Prostate gland (tissue), 2 donors: Measurements from ENCODE around the gene ZNF740. TPM values are rescaled to one million over a fixed set of nuclear protein-coding genes. Genes with fewer than 3 reads are reported as not detected.

Experiments used
- DNase-seq: peaks from one replicate; pipeline ENCODE4 v3.0.0-alpha.2; 2019; ENCODE audit warnings: low spot score
- H3K27ac ChIP-seq, 2 donors: fragments of 200-600 bp; sonication (generic); 2 replicates each; pipeline ENCODE4 v1.5.1; 2017 to 2019
- H3K27me3 ChIP-seq: fragments of 200-600 bp; sonication (generic); replicated peaks from 2 replicates; pipeline ENCODE4 v1.5.1; 2019; ENCODE audit not compliant: insufficient read depth
- H3K36me3 ChIP-seq, 2 donors: fragments of 200-600 bp; sonication (generic); 1 replicate in 1 of 2; 2 replicates in 1 of 2; pipeline versions ENCODE4 v1.5.1 to v1.8.1; 2017 to 2019
- H3K4me1 ChIP-seq: fragments of 200-600 bp; sonication (generic); replicated peaks from 2 replicates; pipeline ENCODE4 v1.5.1; 2019
- H3K4me3 ChIP-seq, 2 donors: fragments of 200-600 bp; sonication (generic); 2 replicates each; pipeline ENCODE4 v1.5.1; 2017 to 2019
- H3K9me3 ChIP-seq: fragments of 200-600 bp; sonication (generic); 2 replicates; pipeline ENCODE4 v1.5.1; 2017
- POLR2A ChIP-seq: fragments of 450-650 bp; IDR thresholded peaks from one replicate; pipeline ENCODE4 v1.6.1; 2016; ENCODE audit warnings: antibody characterized with exemption, mild to moderate bottlenecking
- POLR2AphosphoS5 ChIP-seq: sonication (generic); formaldehyde crosslinking; IDR thresholded peaks from one replicate; pipeline ENCODE4 v1.6.1; 2017; ENCODE audit warnings: antibody characterized with exemption
- WGBS: methylation state at CpG from one replicate; pipeline ENCODE4 v1.1.5; 2018; 5-methylcytosine and 5-hydroxymethylcytosine counted together
- intact Hi-C: fragments of 100-400 bp; cut with DNase I; formaldehyde crosslinking; loops from one replicate; pipeline ENCODE4 v1.14.2; 2022
- total RNA-seq, 2 donors: library from RNA; depleted of rRNA; stranded (reverse); fragments of >200 nt; gene quantifications; one replicate each; pipeline ENCODE4 v1.1.0, GENCODE V29; 2016
- TF ChIP-seq, protein P1 (sequence below), 4 experiments: fragments of 200-600 bp in 2 of 4; fragments of 450-650 bp in 2 of 4; sonication (generic) in 2 of 4; IDR thresholded peaks; 1 replicate in 3 of 4; 2 replicates in 1 of 4; pipeline ENCODE4 v1.5.1; 2016 to 2019; ENCODE audit warnings: antibody characterized with exemption in 4 of 4, mild to moderate bottlenecking in 2 of 4, moderate library complexity in 2 of 4

The ZNF740 gene
- total RNA-seq, 2 donors from 2014 or later, result 17.0 to 19.1 TPM

DNA sequence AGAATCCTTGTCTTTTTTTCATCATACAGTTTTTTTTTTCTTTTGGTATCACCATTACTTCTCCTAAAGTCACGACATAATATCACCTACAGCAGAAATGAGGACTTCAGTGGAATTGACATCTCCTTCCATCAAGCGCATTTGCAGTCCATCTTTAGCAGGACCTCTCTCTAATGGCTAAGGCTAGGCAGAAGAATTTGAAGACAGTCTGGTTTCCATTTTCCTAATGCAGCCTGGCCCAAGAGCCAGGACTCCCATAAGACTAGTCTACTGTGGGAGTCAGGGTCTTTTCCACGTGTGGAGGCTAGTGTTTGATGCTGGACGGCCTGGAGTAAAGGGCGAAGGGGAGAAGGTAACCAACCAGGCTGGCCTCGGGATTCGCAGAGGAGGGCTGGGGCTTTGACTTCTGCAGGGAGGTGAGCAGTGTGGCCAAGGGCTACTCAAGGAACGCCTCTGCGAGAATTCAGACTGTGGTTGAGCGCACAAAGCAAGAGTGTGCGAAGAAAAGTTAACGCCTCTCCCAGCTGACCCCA lies 769 bp upstream of the ZNF740 start:
- H3K27me3 ChIP-seq, result no peaks in the 10 kb centered on the region
- WGBS, result 18% methylated on average over 12 of the region's 12 CpGs
- peaks cover 16% of the 10 kb centered on the region for H3K4me1 ChIP-seq
- H3K27ac ChIP-seq, result peak overlapping the region; percentile 96 to 97
- intact Hi-C loops, result no loop called here
- H3K9me3 ChIP-seq, result no peaks in the 10 kb centered on the region
- TF ChIP-seq, protein P1, sequence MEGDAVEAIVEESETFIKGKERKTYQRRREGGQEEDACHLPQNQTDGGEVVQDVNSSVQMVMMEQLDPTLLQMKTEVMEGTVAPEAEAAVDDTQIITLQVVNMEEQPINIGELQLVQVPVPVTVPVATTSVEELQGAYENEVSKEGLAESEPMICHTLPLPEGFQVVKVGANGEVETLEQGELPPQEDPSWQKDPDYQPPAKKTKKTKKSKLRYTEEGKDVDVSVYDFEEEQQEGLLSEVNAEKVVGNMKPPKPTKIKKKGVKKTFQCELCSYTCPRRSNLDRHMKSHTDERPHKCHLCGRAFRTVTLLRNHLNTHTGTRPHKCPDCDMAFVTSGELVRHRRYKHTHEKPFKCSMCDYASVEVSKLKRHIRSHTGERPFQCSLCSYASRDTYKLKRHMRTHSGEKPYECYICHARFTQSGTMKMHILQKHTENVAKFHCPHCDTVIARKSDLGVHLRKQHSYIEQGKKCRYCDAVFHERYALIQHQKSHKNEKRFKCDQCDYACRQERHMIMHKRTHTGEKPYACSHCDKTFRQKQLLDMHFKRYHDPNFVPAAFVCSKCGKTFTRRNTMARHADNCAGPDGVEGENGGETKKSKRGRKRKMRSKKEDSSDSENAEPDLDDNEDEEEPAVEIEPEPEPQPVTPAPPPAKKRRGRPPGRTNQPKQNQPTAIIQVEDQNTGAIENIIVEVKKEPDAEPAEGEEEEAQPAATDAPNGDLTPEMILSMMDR (IDR thresholded peaks at IDR 0.05), result no peak
- TF ChIP-seq POLR2A (no peak), POLR2AphosphoS5 (no peak)
- no peak for DNase-seq
- peaks cover under 1 to 4% of the 10 kb centered on the region in 2 donors for H3K36me3 ChIP-seq
- H3K4me3 ChIP-seq, result peak overlapping the region; percentile 76 to 79

DNA sequence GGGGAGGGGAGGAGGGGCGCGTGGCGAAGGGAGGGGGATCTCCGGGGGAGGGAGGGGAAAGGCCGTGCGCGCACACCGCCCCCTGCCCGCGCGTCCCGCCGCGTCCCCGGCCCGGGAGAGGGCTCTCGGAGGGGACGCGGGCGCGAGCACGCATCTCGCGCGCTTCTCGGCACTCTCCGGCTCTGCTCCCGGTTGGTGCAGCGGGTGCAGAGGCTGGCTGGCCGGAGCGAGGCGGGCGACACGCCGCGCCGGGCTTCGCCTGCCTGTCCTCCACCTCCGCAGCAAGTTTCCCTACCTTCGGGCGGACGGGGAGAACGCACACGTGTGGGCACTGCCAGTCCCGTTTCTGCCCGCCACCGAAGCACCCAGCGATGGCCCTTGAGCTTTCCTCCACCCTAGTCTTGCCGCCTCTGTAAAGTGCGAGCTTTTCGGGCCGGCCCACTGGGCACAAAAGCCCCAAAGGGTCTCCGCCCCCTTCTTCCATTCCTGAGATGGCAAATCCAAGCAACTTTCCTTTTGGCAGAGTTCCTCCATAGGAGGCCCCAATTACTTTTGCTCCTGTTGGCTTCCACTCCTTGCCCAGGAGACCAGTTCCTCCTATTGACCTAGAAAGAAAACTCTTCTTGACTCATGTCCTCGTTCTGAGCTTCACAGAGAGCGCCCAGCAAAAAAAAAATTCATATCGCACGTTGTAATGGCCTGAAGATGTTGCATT lies 566 bp downstream of the ZNF740 start:
- Histone ChIP-seq H3K9me3 (no peaks in the 10 kb centered on the region), H3K27me3 (no peaks in the 10 kb centered on the region), H3K36me3 (peaks cover 5 to 11% of the 10 kb centered on the region in 2 donors), H3K4me1 (peaks cover 11% of the 10 kb centered on the region), H3K4me3 (peak overlapping the region; percentile 76 to 79), H3K27ac (peak overlapping the region; percentile 96 to 97)
- peak; percentile 65 for DNase-seq
- under 1% methylated on average over 50 of the region's 57 CpGs for WGBS
- intact Hi-C loops, result no loop called here
- TF ChIP-seq, protein P1 (IDR thresholded peaks at IDR 0.05), result no peak
- no peak for TF ChIP-seq POLR2A
- TF ChIP-seq POLR2AphosphoS5, result peak; percentile 21

DNA sequence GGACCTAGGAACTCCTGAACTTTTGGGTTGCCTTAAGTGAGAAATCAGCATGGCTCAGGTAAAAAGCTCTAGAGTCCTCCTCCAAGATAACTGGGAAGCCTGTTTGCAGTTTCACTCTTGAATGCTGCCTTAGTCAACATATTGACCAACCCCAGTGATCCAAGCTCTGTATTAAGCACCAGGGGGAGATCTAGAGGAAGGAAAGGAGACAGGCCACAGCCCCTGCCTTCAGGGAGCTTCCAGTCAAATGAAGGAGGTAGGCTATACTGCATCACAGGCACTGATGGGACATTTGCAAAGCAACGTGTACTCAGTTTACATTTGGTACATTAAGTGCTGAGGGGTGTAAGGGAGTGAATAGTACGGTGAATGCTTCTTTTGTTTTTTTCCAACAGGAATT lies 1.4 kb downstream of the ZNF740 start:
- no peak for DNase-seq
- peak overlapping the region in 1 of 2 donors; percentile 79 for H3K4me3 ChIP-seq
- intact Hi-C loops, result no loop called here
- H3K27me3 ChIP-seq, result no peaks in the 10 kb centered on the region
- H3K36me3 ChIP-seq, result peaks cover 11 to 12% of the 10 kb centered on the region in 2 donors
- no peaks in the 10 kb centered on the region for H3K9me3 ChIP-seq
- WGBS, result 32% methylated on average over 2 of the region's 2 CpGs
- H3K4me1 ChIP-seq, result peaks cover 11% of the 10 kb centered on the region
- TF ChIP-seq POLR2AphosphoS5 (no peak), POLR2A (no peak)
- TF ChIP-seq, protein P1 (IDR thresholded peaks at IDR 0.05), result no peak
- H3K27ac ChIP-seq, result peak overlapping the region in 1 of 2 donors; percentile 97

DNA sequence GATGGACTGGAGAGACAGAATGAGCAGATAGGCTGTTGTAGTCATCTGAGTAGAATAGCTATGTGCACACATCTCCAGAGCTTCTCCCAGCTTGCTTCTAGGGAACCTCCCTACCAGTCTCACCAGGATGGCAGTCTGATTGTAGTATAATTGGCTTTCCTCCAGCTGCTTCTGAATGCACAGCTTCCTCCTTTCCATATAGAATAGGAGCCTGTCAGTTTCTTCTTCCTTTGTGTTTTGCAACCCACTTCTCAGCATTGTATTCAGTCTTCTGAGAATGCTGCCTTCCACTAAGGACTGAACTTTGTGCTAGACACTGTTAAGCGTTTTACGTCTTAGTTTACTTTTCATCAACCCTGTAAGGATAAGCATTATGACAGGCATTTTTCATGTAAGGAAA lies 2.4 kb downstream of the ZNF740 start:
- 23% methylated on average over 2 of the region's 2 CpGs for WGBS
- Histone ChIP-seq H3K4me3 (peak overlapping the region in 1 of 2 donors; percentile 5), H3K27ac (no peak overlapping the region), H3K9me3 (no peaks in the 10 kb centered on the region), H3K4me1 (peaks cover 11% of the 10 kb centered on the region), H3K36me3 (peaks cover 19 to 20% of the 10 kb centered on the region in 2 donors), H3K27me3 (no peaks in the 10 kb centered on the region)
- intact Hi-C loops, result no loop called here
- TF ChIP-seq POLR2A (no peak), POLR2AphosphoS5 (no peak)
- TF ChIP-seq, protein P1 (IDR thresholded peaks at IDR 0.05), result no peak
- no peak for DNase-seq

DNA sequence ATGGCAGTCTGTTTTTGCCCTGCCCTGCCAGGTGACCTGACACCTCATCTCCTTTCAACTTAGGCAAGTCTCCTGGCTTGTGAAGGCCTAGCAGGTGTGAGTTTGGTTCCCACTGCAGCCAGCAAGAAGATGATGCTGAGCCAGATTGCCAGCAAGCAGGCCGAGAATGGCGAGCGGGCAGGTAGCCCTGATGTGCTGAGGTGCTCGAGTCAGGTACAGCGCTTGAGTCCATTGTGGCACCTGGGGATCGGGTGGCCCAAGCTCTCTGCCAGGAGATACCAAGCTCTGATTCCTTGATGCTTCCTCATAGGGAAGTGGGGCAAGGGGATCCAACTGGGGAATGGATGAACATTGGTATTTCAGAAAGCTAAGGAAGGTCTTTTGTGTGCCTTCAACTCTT lies 4.3 kb downstream of the ZNF740 start:
- no peak overlapping the region for H3K4me3 ChIP-seq
- H3K4me1 ChIP-seq, result peaks cover 11% of the 10 kb centered on the region
- H3K27me3 ChIP-seq, result no peaks in the 10 kb centered on the region
- peaks cover 19 to 20% of the 10 kb centered on the region in 2 donors for H3K36me3 ChIP-seq
- 89% methylated on average over 6 of the region's 6 CpGs for WGBS
- no peaks in the 10 kb centered on the region for H3K9me3 ChIP-seq
- intact Hi-C loops, result no loop called here
- no peak overlapping the region for H3K27ac ChIP-seq
- no peak for DNase-seq
- TF ChIP-seq, protein P1 (IDR thresholded peaks at IDR 0.05), result no peak
- TF ChIP-seq POLR2A (no peak), POLR2AphosphoS5 (no peak)
